ENCODE measurements around the gene MICAL3.

- no peak for TF ChIP-seq CTCF (IDR thresholded peaks at IDR 0.05)
- TF ChIP-seq POLR2A (IDR thresholded peaks at IDR 0.05) = no peak
- no peak for TF ChIP-seq POLR2AphosphoS5 (IDR thresholded peaks at IDR 0.05)
Observed at GRCh38 chr22:18064636-18065035, 40.3 kb upstream of the MICAL3 start.

All from suprapubic skin (tissue), 4 donors.